Upper lobe of left lung (tissue), 6 donors: ENCODE results near the gene DOK4. TPM values are rescaled to one million over a fixed set of nuclear protein-coding genes. Genes with fewer than 3 reads are reported as not detected.
A peak's percentile ranks its signal among the peaks of the same experiment; 100 is the strongest.

Source experiments
- ATAC-seq, 2 donors: fragments of 200-7000 bp; cut with Tn5 transposase; one replicate each; pipeline ENCODE4 v1.9.1; 2022; ENCODE audit warnings: mild to moderate bottlenecking in 2 of 2, moderate library complexity in 2 of 2; ENCODE audit not compliant: low FRiP score in 2 of 2
- DNase-seq, 2 donors: peaks; one replicate each; pipeline ENCODE4 v3.0.0-alpha.2; 2019 to 2020
- H3K27ac ChIP-seq, 4 donors: fragments of 200-600 bp; sonication (generic); one replicate each; pipeline ENCODE4 v1.5.1; 2016 to 2019
- H3K27me3 ChIP-seq, 4 donors: fragments of 200-600 bp; sonication (generic); one replicate each; pipeline ENCODE4 v1.5.1; 2017 to 2019
- H3K36me3 ChIP-seq, 4 donors: fragments of 200-600 bp; sonication (generic); one replicate each; pipeline ENCODE4 v1.5.1; 2016 to 2019
- H3K4me1 ChIP-seq, 4 donors: fragments of 200-600 bp; sonication (generic); one replicate each; pipeline ENCODE4 v1.5.1; 2018 to 2019
- H3K4me3 ChIP-seq, 4 donors: fragments of 200-600 bp; sonication (generic); one replicate each; pipeline ENCODE4 v1.5.1; 2017 to 2019; ENCODE audit warnings: mild to moderate bottlenecking in 2 of 4, moderate library complexity in 1 of 4
- H3K9me3 ChIP-seq, 4 donors: fragments of 200-600 bp; sonication (generic); one replicate each; pipeline ENCODE4 v1.5.1; 2018 to 2019
- EP300 ChIP-seq, 4 donors: sonication (generic); formaldehyde crosslinking; IDR thresholded peaks; one replicate each; pipeline ENCODE4 v1.5.1; 2017; ENCODE audit warnings: antibody characterized with exemption in 4 of 4, control low read depth in 2 of 4
- POLR2A ChIP-seq, 4 donors: fragments of 450-650 bp; IDR thresholded peaks; one replicate each; pipeline ENCODE4 v1.5.1; 2016 to 2017; ENCODE audit warnings: antibody characterized with exemption in 4 of 4, mild to moderate bottlenecking in 2 of 4
- POLR2AphosphoS5 ChIP-seq, 2 donors: sonication (generic); formaldehyde crosslinking; IDR thresholded peaks; one replicate each; pipeline ENCODE4 v1.5.1; 2017; ENCODE audit warnings: antibody characterized with exemption in 2 of 2
- WGBS, 2 donors: methylation state at CpG; one replicate each; pipeline ENCODE4 v1.1.5; 2017 to 2018; 5-methylcytosine and 5-hydroxymethylcytosine counted together
- total RNA-seq, 6 donors: library from RNA; depleted of rRNA in 4 of 6; stranded (reverse); fragments of >200 nt in 4 of 6; gene quantifications; one replicate each; pipeline versions ENCODE4 v1.1.0 to v1.2.1, GENCODE V29; 2016 to 2021
- TF ChIP-seq, protein P1 (sequence below), 6 experiments: fragments of 450-650 bp in 4 of 6; fragments of 200-600 bp in 2 of 6; sonication (generic) in 2 of 6; IDR thresholded peaks; one replicate each; pipeline ENCODE4 v1.5.1; 2016 to 2019; ENCODE audit warnings: antibody characterized with exemption in 6 of 6
- donor health status: DM: no; HTN: no; CAD: no; lungs with moderate emphysema.
- donor health status: DM: no; HTN: yes; CAD: no; lungs with severe emphysema.

DOK4 gene
- total RNA-seq, 6 donors from 2014 or later = 36.7 to 87.3 (median 54.1) TPM

DNA sequence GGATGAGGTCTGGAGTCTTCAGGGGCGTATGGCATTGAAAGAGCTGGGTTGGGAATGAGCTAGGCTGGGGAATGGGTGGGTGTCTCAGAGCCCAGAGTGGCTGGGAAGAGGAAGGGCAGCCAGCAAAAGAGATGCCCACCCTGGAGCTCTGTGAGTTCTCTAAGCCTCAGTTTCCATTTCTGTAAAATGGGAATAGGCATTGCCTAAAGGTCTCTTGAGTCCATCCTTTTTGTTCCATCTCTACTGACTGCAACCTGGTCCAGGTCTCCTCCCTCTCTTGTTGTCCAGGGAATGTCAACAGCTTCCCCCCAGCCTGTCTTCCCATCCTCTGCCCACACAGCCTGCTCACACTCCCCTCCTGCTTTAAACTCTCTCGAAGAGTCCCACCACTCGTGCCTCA lies 30.5 kb upstream of the DOK4 start:
- Histone ChIP-seq H3K27ac (no peak overlapping the region), H3K4me1 (peaks cover 16 to 28% (median 23%) of the 10 kb centered on the region in 4 donors), H3K27me3 (no peaks in the 10 kb centered on the region), H3K9me3 (no peaks in the 10 kb centered on the region), H3K4me3 (no peak overlapping the region), H3K36me3 (peaks cover 0 to 29% (median 10%) of the 10 kb centered on the region in 4 donors)
- ATAC-seq (no peak), DNase-seq (no peak)
- WGBS, 2 donors = 94 to 98% methylated on average over 3 of the region's 3 CpGs
- TF ChIP-seq POLR2AphosphoS5 (IDR thresholded peaks at IDR 0.05) (no peak), EP300 (IDR thresholded peaks at IDR 0.05) (no peak), POLR2A (IDR thresholded peaks at IDR 0.05) (no peak)
- TF ChIP-seq, protein P1, sequence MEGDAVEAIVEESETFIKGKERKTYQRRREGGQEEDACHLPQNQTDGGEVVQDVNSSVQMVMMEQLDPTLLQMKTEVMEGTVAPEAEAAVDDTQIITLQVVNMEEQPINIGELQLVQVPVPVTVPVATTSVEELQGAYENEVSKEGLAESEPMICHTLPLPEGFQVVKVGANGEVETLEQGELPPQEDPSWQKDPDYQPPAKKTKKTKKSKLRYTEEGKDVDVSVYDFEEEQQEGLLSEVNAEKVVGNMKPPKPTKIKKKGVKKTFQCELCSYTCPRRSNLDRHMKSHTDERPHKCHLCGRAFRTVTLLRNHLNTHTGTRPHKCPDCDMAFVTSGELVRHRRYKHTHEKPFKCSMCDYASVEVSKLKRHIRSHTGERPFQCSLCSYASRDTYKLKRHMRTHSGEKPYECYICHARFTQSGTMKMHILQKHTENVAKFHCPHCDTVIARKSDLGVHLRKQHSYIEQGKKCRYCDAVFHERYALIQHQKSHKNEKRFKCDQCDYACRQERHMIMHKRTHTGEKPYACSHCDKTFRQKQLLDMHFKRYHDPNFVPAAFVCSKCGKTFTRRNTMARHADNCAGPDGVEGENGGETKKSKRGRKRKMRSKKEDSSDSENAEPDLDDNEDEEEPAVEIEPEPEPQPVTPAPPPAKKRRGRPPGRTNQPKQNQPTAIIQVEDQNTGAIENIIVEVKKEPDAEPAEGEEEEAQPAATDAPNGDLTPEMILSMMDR (IDR thresholded peaks at IDR 0.05) = no peak

DNA sequence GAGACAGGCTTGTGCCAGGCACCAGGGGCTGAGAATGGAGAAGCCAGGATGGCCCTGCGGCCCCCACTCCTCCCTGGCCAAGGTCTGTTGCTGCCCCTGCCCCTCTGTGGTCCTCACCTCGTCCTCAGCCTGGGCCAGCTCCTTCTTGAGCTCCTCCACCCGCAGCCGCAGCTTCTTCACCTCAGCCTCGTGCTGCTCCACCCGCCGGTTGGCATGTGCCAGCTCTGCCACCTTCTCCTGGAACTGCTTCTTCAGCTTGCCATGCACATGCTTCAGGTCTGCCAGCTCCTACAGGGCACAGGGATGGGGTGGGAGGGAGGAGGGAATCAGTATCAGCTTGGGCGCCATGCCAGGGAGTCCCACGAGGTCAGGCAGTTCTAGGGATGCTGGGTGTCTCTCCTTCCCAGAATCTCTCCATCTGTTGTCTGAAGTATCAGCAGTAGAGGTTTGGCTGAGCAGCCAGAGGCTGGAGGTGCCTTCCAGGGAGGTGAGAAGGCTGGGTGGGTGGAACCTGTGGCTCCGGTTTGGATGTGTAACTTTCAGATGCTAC lies 30.0 kb upstream of the DOK4 start:
- WGBS, 2 donors = 86 to 92% methylated on average over 10 of the region's 10 CpGs
- no peak for ATAC-seq

DNA sequence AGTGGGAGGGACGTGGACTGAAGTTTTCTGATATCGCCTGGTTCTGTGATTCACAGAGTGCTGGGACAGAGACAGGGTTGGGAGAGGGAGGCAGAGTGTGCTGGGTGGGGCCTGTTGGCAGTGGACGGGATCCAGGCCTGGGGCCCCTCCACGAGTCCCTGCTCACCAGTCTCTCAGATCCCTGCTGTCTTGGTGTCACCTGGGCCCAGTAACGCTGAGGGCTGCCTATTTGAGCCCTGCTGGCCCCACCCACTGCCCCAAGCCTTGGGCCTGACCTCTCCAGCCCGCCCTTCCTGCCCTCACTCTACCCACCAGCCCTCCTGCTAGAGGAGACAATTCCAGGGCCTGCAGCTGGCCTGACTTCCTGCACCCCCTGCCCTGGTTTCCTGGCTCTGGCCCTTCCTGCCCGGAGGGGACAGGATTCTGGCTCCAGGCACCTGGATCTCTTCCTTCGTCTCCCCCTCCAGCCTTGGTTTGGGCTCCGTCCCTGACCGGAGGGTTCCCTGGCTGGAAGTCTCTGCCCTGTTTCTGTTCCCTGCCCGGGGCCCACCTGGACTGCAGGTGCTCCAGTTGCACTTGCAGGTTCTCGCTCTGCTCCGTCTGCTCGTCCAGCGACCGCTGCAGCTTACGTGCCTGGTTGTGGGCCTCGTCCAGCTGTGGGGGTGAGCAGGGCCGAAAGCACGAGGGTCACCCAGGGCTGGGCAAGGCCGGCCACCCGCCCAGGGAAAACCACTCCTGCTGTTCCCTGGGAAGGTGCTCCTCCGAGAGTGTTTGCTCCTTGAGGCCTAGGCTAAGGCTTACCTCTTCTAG lies 28.7 kb upstream of the DOK4 start:
- Histone ChIP-seq H3K27ac (peak overlapping the region in 3 of 4 donors; percentile 28 to 67 (median 66)), H3K27me3 (no peaks in the 10 kb centered on the region), H3K9me3 (no peaks in the 10 kb centered on the region), H3K36me3 (peaks cover 0 to 29% (median 10%) of the 10 kb centered on the region in 4 donors), H3K4me3 (no peak overlapping the region), H3K4me1 (peaks cover 20 to 28% (median 22%) of the 10 kb centered on the region in 4 donors)
- DNase-seq = peak; percentile 35 to 76
- 68 to 69% methylated on average over 17 to 22 of the region's 23 CpGs for WGBS, 2 donors
- peak in 1 of 2 donors; percentile 2 for ATAC-seq
- TF ChIP-seq, protein P1 (IDR thresholded peaks at IDR 0.05) = no peak
- TF ChIP-seq POLR2AphosphoS5 (IDR thresholded peaks at IDR 0.05) (no peak), POLR2A (IDR thresholded peaks at IDR 0.05) (no peak), EP300 (IDR thresholded peaks at IDR 0.05) (no peak)

More for the DNA sequence above, 30.0 kb upstream of the DOK4 start:
- no peak overlapping the region for H3K4me3 ChIP-seq
- no peak for DNase-seq
- peaks cover 0 to 29% (median 10%) of the 10 kb centered on the region in 4 donors for H3K36me3 ChIP-seq
- peaks cover 16 to 28% (median 23%) of the 10 kb centered on the region in 4 donors for H3K4me1 ChIP-seq
- H3K27ac ChIP-seq = no peak overlapping the region
- no peak for TF ChIP-seq EP300 (IDR thresholded peaks at IDR 0.05)
- no peak for TF ChIP-seq POLR2AphosphoS5 (IDR thresholded peaks at IDR 0.05)
- no peak for TF ChIP-seq POLR2A (IDR thresholded peaks at IDR 0.05)
- TF ChIP-seq, protein P1 (IDR thresholded peaks at IDR 0.05) = no peak
- H3K27me3 ChIP-seq = no peaks in the 10 kb centered on the region
- H3K9me3 ChIP-seq = no peaks in the 10 kb centered on the region

DNA sequence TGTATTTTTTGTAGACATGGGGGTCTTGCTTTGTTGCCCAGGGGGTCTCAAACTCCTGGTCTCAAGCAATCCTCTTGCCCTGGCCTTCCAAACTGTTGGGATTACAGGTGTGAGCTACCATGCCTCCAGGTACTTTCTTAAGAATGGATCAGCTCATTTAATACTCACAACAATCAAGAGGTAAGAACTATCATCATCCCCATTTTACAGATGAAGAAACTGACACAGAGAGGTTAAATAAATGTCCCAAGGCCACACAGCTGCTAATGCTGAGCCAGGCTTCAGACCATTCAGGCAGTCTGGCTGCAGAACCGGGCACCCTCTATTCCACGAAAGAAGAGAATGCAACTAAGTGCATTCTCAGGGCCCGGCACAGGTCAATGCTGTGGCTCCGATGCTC lies 28.1 kb upstream of the DOK4 start:
- no peak for ATAC-seq
- WGBS, 2 donors = 44 to 57% methylated on average over 4 of the region's 4 CpGs

More for the DNA sequence above, 28.1 kb upstream of the DOK4 start:
- H3K27me3 ChIP-seq = no peaks in the 10 kb centered on the region
- H3K27ac ChIP-seq = peak overlapping the region in 3 of 4 donors; percentile 28 to 67 (median 66)
- peaks cover 0 to 29% (median 10%) of the 10 kb centered on the region in 4 donors for H3K36me3 ChIP-seq
- H3K4me1 ChIP-seq = peaks cover 16 to 28% (median 22%) of the 10 kb centered on the region in 4 donors
- no peaks in the 10 kb centered on the region for H3K9me3 ChIP-seq
- no peak for TF ChIP-seq POLR2AphosphoS5 (IDR thresholded peaks at IDR 0.05)
- no peak for TF ChIP-seq POLR2A (IDR thresholded peaks at IDR 0.05)
- TF ChIP-seq, protein P1 (IDR thresholded peaks at IDR 0.05) = no peak
- no peak for TF ChIP-seq EP300 (IDR thresholded peaks at IDR 0.05)
- DNase-seq = no peak
- H3K4me3 ChIP-seq = no peak overlapping the region
